Stimulated activated CD8-positive, alpha-beta memory T cell treated with anti-CD3 and anti-CD28 coated beads, Interleukin-7, amount 100 ng/mL, for 4 hours (primary cell): ENCODE data around the gene SPN.
"Not testable (repeated sequence)": the region's sequence is repeated elsewhere in the genome, so short reads cannot be mapped to it uniquely, and the experiment has no call there.

ENCODE experiments used
- DNase-seq, 2 donors: peaks; one replicate each; pipeline ENCODE4 v3.0.0-alpha.2; 2020; ENCODE audit warnings: low read depth in 2 of 2

The SPN gene

GRCh38 chr16:29701214-29701555 lies 38.1 kb downstream of the SPN start:
- DNase-seq, result no peak

GRCh38 chr16:29702269-29702668 lies 39.2 kb downstream of the SPN start:
- DNase-seq, result no peak

DNA sequence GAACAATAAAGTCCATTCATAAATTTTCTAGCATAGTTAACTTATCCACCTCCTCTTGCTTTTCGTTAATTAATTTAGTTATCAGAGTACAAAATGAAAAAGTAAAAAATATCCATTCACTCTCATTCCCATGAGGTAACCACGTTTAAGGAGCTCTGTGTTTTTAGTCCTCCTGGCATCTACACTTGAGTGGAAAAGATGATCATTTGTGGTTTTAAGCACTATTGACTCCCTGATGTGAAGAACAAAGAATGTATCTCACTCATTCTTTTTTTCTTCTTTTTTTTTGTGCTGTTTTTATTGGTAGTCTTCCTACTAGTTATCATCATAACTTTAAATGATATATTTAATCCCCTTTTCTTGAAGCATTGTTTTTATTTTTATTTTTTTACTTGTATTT lies 42.0 kb downstream of the SPN start:
- no peak for DNase-seq

DNA sequence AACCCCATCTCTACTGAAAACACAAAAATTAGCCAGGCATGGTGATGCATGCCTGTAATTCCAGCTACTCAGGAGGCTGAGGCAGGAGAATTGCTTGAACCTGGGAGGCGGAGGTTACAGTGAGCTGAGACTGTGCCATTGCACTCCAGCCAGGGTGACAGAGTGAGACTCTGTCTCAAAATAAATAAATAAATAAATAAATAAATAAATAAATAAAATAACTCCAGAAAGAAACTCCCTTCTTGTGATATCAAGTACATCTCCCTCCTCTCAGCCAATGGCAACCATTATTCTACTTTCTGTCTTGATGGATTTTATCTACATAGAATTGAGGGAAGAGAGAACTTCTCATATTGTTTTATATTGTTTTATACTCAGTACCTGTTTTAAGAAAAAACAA lies 44.1 kb downstream of the SPN start:
- not testable (repeated sequence) for DNase-seq

GRCh38 chr16:29708917-29709600 lies 46.0 kb downstream of the SPN start:
- DNase-seq, result no peak

DNA sequence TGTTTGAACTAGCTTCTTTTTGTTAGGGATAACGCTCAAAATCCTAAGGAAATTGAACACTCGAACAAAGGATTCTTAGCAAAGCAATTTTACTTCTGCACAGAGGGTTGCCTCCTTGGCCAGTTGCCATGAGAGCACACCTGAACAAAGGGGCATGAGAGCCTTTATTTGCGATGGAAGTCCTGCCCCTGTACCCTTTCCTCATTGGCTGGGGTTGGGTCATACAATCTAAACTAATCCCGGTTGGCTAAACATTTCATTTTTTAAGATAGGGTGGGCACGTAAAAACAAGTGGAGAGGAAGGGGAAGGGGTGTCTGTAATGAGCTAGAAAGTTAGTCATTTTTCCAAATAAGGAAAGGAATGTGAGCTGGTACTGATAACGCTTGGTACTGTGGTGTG lies 46.6 kb downstream of the SPN start:
- DNase-seq, result not testable (repeated sequence)

DNA sequence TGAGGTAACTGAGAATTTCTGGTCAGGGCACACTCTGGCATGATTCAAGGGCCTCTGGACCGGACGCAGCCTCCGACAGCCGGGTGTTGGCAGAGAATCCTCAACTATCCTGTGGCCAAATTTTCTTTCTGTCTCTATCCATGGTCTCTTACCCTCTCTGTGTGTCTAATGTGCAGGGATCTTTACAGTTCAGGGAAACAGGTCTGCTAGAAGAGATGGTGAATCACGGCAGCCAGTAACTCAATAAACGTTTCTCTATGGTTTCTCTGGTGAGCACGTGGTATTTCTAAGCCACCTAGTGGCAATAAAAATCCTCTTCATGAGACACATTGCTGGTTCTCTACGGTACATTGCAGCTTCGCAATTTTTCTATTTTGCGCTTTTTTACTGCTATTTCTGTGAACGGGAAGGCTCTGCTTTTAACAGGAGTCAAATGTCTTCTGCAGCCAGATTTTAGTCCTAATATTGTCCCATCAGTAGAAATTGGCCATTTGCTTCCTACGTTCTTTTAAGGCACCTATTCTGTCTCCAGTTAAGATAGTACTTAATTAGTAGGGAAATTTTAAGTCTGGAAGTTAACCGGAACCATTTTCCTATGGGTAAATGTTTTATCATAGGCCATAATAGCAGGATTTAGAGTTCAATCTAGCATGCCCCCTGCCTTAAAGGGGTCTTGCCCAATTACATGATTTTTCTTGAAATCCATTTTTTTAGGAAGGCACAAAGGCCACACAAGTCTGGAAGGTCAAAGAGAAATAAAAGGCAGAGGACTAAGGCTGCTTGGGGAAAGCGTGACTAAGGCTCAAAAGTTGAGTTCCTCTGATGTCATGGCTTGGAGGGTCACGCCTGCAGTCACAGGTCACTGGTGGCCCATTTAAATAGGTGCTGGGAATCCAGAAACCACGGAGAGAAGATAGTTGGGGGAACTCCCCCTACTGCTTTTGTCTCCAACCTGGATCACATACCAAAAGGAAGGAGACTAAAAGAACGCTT lies 47.5 kb downstream of the SPN start:
- peak in 1 of 2 donors; percentile 24 for DNase-seq

DNA sequence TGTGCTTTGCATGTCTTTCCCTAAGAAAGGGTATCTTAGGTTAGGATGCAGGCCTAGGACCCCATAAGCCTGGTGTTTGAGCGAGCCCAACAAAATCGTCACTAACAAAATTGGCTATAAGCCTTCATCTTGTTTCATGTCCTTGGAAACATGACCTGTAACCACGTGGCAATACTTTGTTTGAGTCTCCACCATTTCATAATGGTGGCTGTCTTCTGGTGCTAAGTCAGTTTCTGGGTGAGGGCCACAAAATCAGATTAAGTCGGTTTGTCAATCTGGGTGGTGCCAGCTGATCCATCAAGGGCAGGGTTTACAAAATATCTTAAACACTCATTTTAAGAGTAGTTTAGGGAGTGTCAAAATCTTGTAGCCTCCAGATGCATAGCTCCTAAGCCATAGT lies 49.8 kb downstream of the SPN start:
- no peak for DNase-seq

DNA sequence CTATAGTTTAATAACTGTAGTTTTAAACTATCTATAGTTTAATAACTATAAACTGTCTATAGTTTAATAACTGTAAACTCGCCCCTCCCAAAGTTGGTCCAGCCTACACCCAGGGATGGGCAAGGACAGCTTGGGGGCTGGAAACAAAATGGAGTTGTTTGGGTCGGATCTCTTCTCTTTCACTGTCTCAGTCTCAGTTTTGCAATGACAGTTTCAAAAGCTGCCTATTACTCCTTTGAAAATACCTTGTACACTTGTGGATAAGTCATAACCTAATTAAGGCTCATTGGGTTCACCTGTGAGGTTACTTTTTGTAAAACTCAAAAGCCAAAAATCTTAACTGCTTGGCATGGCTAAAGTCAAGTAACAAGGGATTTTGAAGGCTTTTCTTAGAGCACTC lies 51.3 kb downstream of the SPN start:
- no peak for DNase-seq

GRCh38 chr16:29714972-29715371 lies 51.9 kb downstream of the SPN start:
- DNase-seq, result no peak

GRCh38 chr16:29717113-29717512 lies 54.1 kb downstream of the SPN start:
- no peak for DNase-seq

DNA sequence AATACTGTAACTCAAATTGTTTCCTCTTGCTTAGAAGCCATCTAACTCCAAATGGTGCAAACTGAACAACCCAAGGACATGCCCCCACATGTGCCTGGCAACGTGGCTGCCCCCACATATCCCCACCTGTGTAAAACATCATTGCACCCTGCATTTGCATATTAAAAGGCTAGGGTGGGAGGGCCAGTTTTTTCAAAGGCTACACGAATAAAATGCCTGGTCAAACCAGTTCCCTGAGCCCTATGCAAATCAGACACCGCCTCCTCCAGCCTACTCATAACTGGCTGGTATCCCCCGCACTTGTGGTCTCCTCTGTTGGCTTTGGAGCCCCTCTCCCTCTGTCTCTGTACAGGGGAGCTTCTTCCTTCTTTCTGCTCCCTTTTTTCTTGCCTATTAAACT lies 56.0 kb downstream of the SPN start:
- no peak for DNase-seq
